ENCODE results near the gene TCF4. TPM values are rescaled to one million over a fixed set of nuclear protein-coding genes. Genes with fewer than 3 reads are reported as not detected.
A peak's percentile ranks its signal among the peaks of the same experiment; 100 is the strongest.

TCF4 gene
- total and polyA plus RNA-seq, 8 donors: 5.1 to 187 (median 39.9) TPM

DNA sequence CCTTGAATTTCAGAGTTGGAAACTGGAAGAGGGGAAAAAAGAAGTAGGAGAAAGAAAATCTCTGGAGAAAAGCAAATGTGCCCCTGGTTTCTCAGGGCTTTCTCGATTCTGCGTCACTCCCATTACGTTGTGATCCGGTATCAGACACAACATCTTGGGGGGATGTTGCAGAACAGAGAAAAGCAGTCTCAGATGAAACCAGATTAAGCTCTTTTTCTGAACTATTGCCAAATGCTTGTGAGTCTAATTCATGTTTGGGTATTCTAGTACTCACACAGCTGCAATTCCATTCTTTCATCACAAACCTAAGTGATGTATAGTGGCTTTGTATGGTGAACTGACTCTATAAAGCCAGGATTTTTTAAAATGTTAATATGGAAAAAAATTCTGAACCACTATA lies 233.2 kb downstream of the TCF4 start:
- Histone ChIP-seq H3K36me3 (no peaks in the 10 kb centered on the region), H3K9me3 (no peaks in the 10 kb centered on the region), H3K27me3 (no peaks in the 10 kb centered on the region), H3K27ac (no peak overlapping the region), H3K4me1 (peaks cover 0 to 14% (median 6%) of the 10 kb centered on the region in 4 donors), H3K4me3 (no peak overlapping the region)
- peak in 1 of 2 donors; percentile 51 for DNase-seq
- no peak for TF ChIP-seq POLR2A (IDR thresholded peaks at IDR 0.05)
- TF ChIP-seq EP300 (IDR thresholded peaks at IDR 0.05): no peak
- TF ChIP-seq POLR2AphosphoS5 (IDR thresholded peaks at IDR 0.05): no peak
- TF ChIP-seq, protein P1, sequence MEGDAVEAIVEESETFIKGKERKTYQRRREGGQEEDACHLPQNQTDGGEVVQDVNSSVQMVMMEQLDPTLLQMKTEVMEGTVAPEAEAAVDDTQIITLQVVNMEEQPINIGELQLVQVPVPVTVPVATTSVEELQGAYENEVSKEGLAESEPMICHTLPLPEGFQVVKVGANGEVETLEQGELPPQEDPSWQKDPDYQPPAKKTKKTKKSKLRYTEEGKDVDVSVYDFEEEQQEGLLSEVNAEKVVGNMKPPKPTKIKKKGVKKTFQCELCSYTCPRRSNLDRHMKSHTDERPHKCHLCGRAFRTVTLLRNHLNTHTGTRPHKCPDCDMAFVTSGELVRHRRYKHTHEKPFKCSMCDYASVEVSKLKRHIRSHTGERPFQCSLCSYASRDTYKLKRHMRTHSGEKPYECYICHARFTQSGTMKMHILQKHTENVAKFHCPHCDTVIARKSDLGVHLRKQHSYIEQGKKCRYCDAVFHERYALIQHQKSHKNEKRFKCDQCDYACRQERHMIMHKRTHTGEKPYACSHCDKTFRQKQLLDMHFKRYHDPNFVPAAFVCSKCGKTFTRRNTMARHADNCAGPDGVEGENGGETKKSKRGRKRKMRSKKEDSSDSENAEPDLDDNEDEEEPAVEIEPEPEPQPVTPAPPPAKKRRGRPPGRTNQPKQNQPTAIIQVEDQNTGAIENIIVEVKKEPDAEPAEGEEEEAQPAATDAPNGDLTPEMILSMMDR (IDR thresholded peaks at IDR 0.05): no peak
- intact Hi-C loops (cut with DNase I; ENCODE audit: low total_unique reads): no loop called here
- 69 to 90% (median 73%) methylated on average over 4 of the region's 4 CpGs for WGBS, 5 donors

DNA sequence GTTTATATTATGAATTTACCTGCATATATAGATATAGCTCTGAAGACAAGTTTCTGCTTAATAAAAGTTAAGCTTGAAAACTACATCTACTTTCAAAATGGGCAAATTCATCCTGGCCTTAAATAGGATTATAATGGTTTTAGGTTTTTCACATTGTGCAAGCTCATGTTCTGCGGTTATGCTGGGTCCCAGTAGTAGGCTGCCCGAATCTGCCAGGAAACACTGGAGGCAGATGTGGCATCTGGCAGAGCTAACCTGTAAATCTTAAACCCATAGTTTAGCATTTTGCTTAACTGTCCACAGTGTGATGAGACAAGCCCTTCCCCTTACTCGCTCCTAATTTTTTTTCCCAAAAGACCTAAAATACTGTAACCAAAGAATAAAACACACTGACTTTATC lies 234.2 kb downstream of the TCF4 start:
- 63 to 81% (median 70%) methylated on average over 3 of the region's 3 CpGs for whole genome bisulfite sequencing, 5 donors
- Histone ChIP-seq H3K9me3 (no peaks in the 10 kb centered on the region), H3K4me1 (peaks cover 0 to 14% (median 6%) of the 10 kb centered on the region in 4 donors), H3K27ac (no peak overlapping the region), H3K4me3 (no peak overlapping the region), H3K27me3 (no peaks in the 10 kb centered on the region), H3K36me3 (no peaks in the 10 kb centered on the region)
- TF ChIP-seq, protein P1 (IDR thresholded peaks at IDR 0.05): no peak
- TF ChIP-seq EP300 (IDR thresholded peaks at IDR 0.05) (no peak), POLR2A (IDR thresholded peaks at IDR 0.05) (no peak), POLR2AphosphoS5 (IDR thresholded peaks at IDR 0.05) (no peak)
- DNase-seq: no peak
- intact Hi-C loops (cut with DNase I; ENCODE audit: low total_unique reads): no loop called here

DNA sequence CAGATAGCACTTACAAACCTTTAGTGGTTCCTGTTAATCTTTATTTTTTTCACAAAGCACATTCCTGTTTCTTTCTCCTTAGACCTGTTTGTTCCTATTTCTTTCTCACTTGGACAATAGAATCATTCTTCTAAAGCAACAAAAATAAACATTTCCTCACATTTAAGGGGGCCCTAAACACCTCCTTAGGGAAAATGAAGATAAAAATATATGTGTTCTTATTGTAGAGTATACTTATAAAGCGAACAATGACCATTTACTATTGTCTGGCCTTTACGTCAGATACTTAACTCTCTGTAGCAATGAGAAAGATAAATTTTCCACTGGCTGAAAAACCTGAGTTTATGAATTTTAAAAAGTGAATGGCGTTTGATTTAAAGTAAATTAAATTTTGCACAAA lies 234.6 kb downstream of the TCF4 start:
- Histone ChIP-seq H3K27ac (no peak overlapping the region), H3K27me3 (no peaks in the 10 kb centered on the region), H3K9me3 (no peaks in the 10 kb centered on the region), H3K4me1 (peaks cover 0 to 17% (median 6%) of the 10 kb centered on the region in 4 donors), H3K4me3 (no peak overlapping the region), H3K36me3 (no peaks in the 10 kb centered on the region)
- intact Hi-C loops (cut with DNase I; ENCODE audit: low total_unique reads): no loop called here
- TF ChIP-seq, protein P1 (IDR thresholded peaks at IDR 0.05): no peak
- no peak for TF ChIP-seq POLR2AphosphoS5 (IDR thresholded peaks at IDR 0.05)
- WGBS, 5 donors: 75 to 81% (median 79%) methylated on average over 3 of the region's 3 CpGs
- no peak for DNase-seq

DNA sequence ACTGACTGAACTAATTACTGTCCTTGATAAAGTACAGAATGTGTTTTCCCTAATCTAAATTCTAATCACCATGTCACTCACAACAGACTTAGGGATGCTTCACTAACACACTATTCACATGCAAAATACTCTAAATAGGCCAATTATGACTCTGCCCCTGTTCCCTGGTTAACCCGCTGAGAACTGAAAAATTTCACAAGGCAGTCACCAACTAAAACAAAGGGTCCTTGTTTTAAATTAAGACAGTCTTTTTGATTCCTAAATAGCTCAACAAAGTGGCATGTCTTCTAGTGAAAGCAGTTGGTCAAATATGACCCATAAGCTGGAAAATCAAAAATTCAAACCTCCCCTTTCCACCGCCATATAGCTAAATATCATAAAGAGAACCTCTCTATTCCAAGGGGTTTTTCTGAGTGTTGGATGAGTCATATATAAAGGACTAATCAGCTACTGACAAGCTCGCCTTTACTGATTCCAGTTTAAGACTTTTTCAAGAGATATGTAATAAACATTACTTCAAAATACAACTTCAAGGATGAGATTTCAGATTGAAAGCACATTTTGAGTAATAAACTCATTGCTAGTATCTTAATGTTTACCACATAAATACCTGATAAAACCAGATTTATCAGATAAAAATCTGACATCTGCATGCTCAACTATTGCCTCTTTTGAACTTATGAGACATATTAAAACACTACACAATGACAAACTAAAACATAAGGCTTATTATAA lies 235.8 kb downstream of the TCF4 start:
- H3K27ac ChIP-seq: no peak overlapping the region
- intact Hi-C loops (cut with DNase I; ENCODE audit: low total_unique reads): no loop called here
- H3K9me3 ChIP-seq: no peaks in the 10 kb centered on the region
- H3K4me3 ChIP-seq: no peak overlapping the region
- no peak for DNase-seq
- 80 to 90% (median 84%) methylated on average over 3 of the region's 3 CpGs for WGBS, 5 donors
- H3K27me3 ChIP-seq: no peaks in the 10 kb centered on the region
- peaks cover 0 to 17% (median 6%) of the 10 kb centered on the region in 4 donors for H3K4me1 ChIP-seq
- H3K36me3 ChIP-seq: no peaks in the 10 kb centered on the region
- TF ChIP-seq POLR2AphosphoS5 (IDR thresholded peaks at IDR 0.05) (no peak), EP300 (IDR thresholded peaks at IDR 0.05) (no peak), POLR2A (IDR thresholded peaks at IDR 0.05) (no peak)
- TF ChIP-seq, protein P1 (IDR thresholded peaks at IDR 0.05): no peak

Data from stomach (tissue), 9 donors.